Measurements from ENCODE around the gene ATXN1.
"Not testable (repeated sequence)": the region's sequence is repeated elsewhere in the genome, so short reads cannot be mapped to it uniquely, and the experiment has no call there.

The ATXN1 gene

GRCh38 chr6:16632101-16632500 lies 129.2 kb downstream of the ATXN1 start:
- Histone ChIP-seq H3K27ac (ENCODE audit: low read depth, low read length) (no peak overlapping the region), H3K9me3 (ENCODE audit: control insufficient read depth, insufficient read depth, low read length) (no peaks in the 10 kb centered on the region), H3K36me3 (ENCODE audit: control insufficient read depth, low read length) (no peaks in the 10 kb centered on the region), H3K4me3 (ENCODE audit: low read length) (no peak overlapping the region), H3K4me2 (ENCODE audit: low read length) (no peak overlapping the region), H3K27me3 (ENCODE audit: control insufficient read depth, low read length) (no peaks in the 10 kb centered on the region), H3K4me1 (ENCODE audit: control insufficient read depth, low read length) (peaks cover 16% of the 10 kb centered on the region; the same call in 1 of the 2 replicates), H3F3A (ENCODE audit: control insufficient read depth, insufficient read depth) (no peaks in the 10 kb centered on the region), H3K79me2 (ENCODE audit: control insufficient read depth, low read length) (no peaks in the 10 kb centered on the region), H4K20me1 (ENCODE audit: control insufficient read depth, insufficient read depth, low read depth, low read length) (no peaks in the 10 kb centered on the region), H3K9me2 (replicated peaks; ENCODE audit: control insufficient read depth, low read length) (no peaks in the 10 kb centered on the region)
- TF ChIP-seq CTCF (IDR thresholded peaks at IDR 0.05; ENCODE audit: low read depth, low read length, poor library complexity, severe bottlenecking) (no peak), EZH2phosphoT487 (IDR thresholded peaks at IDR 0.05; ENCODE audit: borderline replicate concordance, low read length) (no peak)

DNA sequence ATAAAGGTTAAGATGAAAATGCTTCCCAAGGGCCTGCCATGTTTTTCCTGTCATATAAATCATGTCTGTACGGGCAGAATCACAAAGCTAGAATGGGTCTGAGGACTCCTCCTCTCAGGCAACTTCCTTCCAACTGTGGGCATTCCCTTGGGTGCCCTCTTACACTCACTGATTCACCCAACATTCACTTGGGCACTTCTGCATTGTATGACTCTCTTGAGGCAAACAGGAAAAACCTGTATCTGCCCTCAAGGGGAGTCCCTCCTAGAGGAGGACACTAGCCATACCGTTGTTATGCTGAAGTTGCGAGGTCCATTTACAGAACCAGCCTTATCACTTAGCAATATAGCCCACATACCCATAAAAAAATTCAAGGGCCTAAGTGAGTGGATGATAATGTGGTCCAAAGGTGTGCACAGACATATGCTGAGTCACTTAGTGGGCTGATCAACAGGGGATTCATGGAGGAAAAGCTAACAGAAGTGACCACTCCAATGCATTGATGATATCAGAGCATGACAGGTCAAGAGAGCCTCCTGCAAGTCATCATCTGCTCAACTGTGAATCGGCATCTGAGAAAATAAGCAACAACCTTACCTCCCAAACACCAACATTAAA lies 131.1 kb downstream of the ATXN1 start:
- Histone ChIP-seq H3K27ac (ENCODE audit: low read depth, low read length) (no peak overlapping the region), H3F3A (ENCODE audit: control insufficient read depth, insufficient read depth) (no peaks in the 10 kb centered on the region), H3K4me1 (ENCODE audit: control insufficient read depth, low read length) (peaks cover 18% of the 10 kb centered on the region), H3K27me3 (ENCODE audit: control insufficient read depth, low read length) (no peaks in the 10 kb centered on the region), H3K36me3 (ENCODE audit: control insufficient read depth, low read length) (no peaks in the 10 kb centered on the region), H3K79me2 (ENCODE audit: control insufficient read depth, low read length) (no peaks in the 10 kb centered on the region), H3K9me3 (ENCODE audit: control insufficient read depth, insufficient read depth, low read length) (no peaks in the 10 kb centered on the region), H3K9me2 (replicated peaks; ENCODE audit: control insufficient read depth, low read length) (no peaks in the 10 kb centered on the region), H4K20me1 (ENCODE audit: control insufficient read depth, insufficient read depth, low read depth, low read length) (no peaks in the 10 kb centered on the region), H3K4me2 (ENCODE audit: low read length) (no peak overlapping the region), H3K4me3 (ENCODE audit: low read length) (no peak overlapping the region)
- TF ChIP-seq EZH2phosphoT487 (IDR thresholded peaks at IDR 0.05; ENCODE audit: borderline replicate concordance, low read length) (no peak), CTCF (IDR thresholded peaks at IDR 0.05; ENCODE audit: low read depth, low read length, poor library complexity, severe bottlenecking) (no peak)

- H3K4me1 ChIP-seq (ENCODE audit: control insufficient read depth, low read length) = peaks cover 18% of the 10 kb centered on the region
- not testable (repeated sequence) for H3K27ac ChIP-seq (ENCODE audit: low read depth, low read length); H3K9me2 ChIP-seq (replicated peaks; ENCODE audit: control insufficient read depth, low read length); H3F3A ChIP-seq (ENCODE audit: control insufficient read depth, insufficient read depth); H3K4me2 ChIP-seq (ENCODE audit: low read length); H4K20me1 ChIP-seq (ENCODE audit: control insufficient read depth, insufficient read depth, low read depth, low read length); H3K4me3 ChIP-seq (ENCODE audit: low read length); H3K79me2 ChIP-seq (ENCODE audit: control insufficient read depth, low read length); H3K9me3 ChIP-seq (ENCODE audit: control insufficient read depth, insufficient read depth, low read length); H3K27me3 ChIP-seq (ENCODE audit: control insufficient read depth, low read length); H3K36me3 ChIP-seq (ENCODE audit: control insufficient read depth, low read length)
These were observed 132.7 kb downstream of the ATXN1 start for GRCh38 chr6:16628580-16628979.

DNA sequence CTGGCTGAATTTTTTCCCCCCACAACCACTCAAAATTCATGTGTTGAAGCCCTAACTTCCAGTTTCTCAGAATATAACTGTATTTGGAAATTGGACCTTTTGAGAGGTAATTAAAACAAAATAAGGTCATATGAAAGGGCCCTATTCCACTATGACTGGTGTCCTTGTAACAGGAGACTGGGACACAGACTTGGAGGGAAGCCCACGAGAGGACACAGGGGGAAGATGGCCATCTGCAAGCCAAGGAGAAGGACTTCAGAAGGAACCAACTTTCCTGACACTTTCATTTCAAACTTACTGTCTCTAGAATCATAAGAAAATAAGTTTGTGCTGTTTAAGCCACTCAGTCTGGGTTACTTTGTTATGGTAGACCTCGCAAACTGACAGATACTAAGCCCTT lies 134.6 kb downstream of the ATXN1 start:
- no peak overlapping the region for H3K4me2 ChIP-seq (ENCODE audit: low read length)
- no peak for TF ChIP-seq CTCF (IDR thresholded peaks at IDR 0.05; ENCODE audit: low read depth, low read length, poor library complexity, severe bottlenecking)
- TF ChIP-seq EZH2phosphoT487 (IDR thresholded peaks at IDR 0.05; ENCODE audit: borderline replicate concordance, low read length) = no peak
- no peaks in the 10 kb centered on the region for H3K27me3 ChIP-seq (ENCODE audit: control insufficient read depth, low read length)

More for the DNA sequence above, 134.6 kb downstream of the ATXN1 start:
- no peaks in the 10 kb centered on the region for H4K20me1 ChIP-seq (ENCODE audit: control insufficient read depth, insufficient read depth, low read depth, low read length)
- H3K79me2 ChIP-seq (ENCODE audit: control insufficient read depth, low read length) = no peaks in the 10 kb centered on the region
- no peak overlapping the region for H3K4me3 ChIP-seq (ENCODE audit: low read length)
- H3K4me1 ChIP-seq (ENCODE audit: control insufficient read depth, low read length) = peaks cover 32% of the 10 kb centered on the region
- no peak overlapping the region for H3K27ac ChIP-seq (ENCODE audit: low read depth, low read length)
- no peaks in the 10 kb centered on the region for H3F3A ChIP-seq (ENCODE audit: control insufficient read depth, insufficient read depth)
- H3K9me2 ChIP-seq (replicated peaks; ENCODE audit: control insufficient read depth, low read length) = no peaks in the 10 kb centered on the region
- no peaks in the 10 kb centered on the region for H3K36me3 ChIP-seq (ENCODE audit: control insufficient read depth, low read length)
- no peaks in the 10 kb centered on the region for H3K9me3 ChIP-seq (ENCODE audit: control insufficient read depth, insufficient read depth, low read length)
